PFSK-1 (cell line): ENCODE results near the gene BROX.

Experiments used
- FOXP2 ChIP-seq: optimal IDR thresholded peaks from 2 replicates; pipeline ENCODE3; 2011; ENCODE audit warnings: borderline replicate concordance, control low read depth, inconsistent platforms; ENCODE audit not compliant: insufficient read depth; ENCODE audit errors: extremely low read length, extremely low read depth
- POLR2AphosphoS5 ChIP-seq: IDR thresholded peaks from 2 replicates; pipeline ENCODE4 v1.6.1; 2012; ENCODE audit warnings: low read depth, mild to moderate bottlenecking, control low read depth, low read length, moderate library complexity
- REST ChIP-seq, 2 experiments: IDR thresholded peaks; 2 replicates each; pipeline versions ENCODE4 v1.6.1 to v1.8.0; 2011 to 2012; ENCODE audit warnings: low read depth in 2 of 2, low read length in 2 of 2, control low read depth in 1 of 2, inconsistent platforms in 1 of 2, mild to moderate bottlenecking in 1 of 2, moderate library complexity in 1 of 2; ENCODE audit not compliant: insufficient read depth in 1 of 2
- SIN3A ChIP-seq: IDR thresholded peaks from 2 replicates; pipeline ENCODE4 v1.6.1; 2012; ENCODE audit warnings: mild to moderate bottlenecking, low read length, moderate library complexity, borderline replicate concordance; ENCODE audit not compliant: insufficient read depth
- TAF1 ChIP-seq: IDR thresholded peaks from 2 replicates; pipeline ENCODE4 v1.6.1; 2012; ENCODE audit warnings: low read length, control low read depth, borderline replicate concordance; ENCODE audit not compliant: insufficient read depth

The BROX gene

GRCh38 chr1:222781251-222781650 is 68.9 kb downstream of the BROX start:
- TF ChIP-seq TAF1 (no peak), SIN3A (no peak), REST (IDR thresholded peaks at IDR 0.05; ENCODE audit: insufficient read depth in 1 of 2, low read depth in 2 of 2, low read length in 2 of 2) (no peak)

- TF ChIP-seq SIN3A (no peak), REST (IDR thresholded peaks at IDR 0.05; ENCODE audit: insufficient read depth in 1 of 2, low read depth in 2 of 2, low read length in 2 of 2) (no peak), TAF1 (no peak), FOXP2 (no peak), POLR2AphosphoS5 (no peak)
Observed at GRCh38 chr1:222783051-222783450, 70.7 kb downstream of the BROX start.

DNA sequence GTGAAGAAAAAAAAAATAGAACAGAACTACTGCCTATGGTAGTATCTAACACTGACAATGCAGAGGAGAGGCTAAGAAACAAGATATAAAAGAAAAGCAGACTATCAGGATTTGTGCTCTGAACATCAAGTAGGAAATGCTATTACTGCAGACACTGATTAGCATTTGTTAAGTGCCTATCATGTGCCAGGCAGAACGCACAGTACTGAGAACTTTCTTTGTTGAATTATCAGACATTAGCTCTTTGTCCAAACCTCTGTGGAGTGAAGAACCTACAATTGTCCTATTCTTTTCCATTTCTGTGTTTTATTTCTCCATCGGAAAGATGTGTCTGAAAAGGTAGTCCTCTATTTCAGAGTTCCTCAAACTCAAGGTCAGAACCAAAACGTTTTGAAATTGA is 72.0 kb downstream of the BROX start:
- TF ChIP-seq TAF1 (no peak), POLR2AphosphoS5 (no peak), FOXP2 (no peak), SIN3A (no peak), REST (IDR thresholded peaks at IDR 0.05; ENCODE audit: insufficient read depth in 1 of 2, low read depth in 2 of 2, low read length in 2 of 2) (no peak)
